Activated T-cell treated with anti-CD3 and anti-CD28 coated beads, Interleukin-2, amount 50 U/mL, for 1 hour (primary cell): Measurements from ENCODE around the gene TSPEAR.

Experiments used
- DNase-seq: peaks from one replicate; pipeline ENCODE4 v3.0.0-alpha.2; 2020

The TSPEAR gene

DNA sequence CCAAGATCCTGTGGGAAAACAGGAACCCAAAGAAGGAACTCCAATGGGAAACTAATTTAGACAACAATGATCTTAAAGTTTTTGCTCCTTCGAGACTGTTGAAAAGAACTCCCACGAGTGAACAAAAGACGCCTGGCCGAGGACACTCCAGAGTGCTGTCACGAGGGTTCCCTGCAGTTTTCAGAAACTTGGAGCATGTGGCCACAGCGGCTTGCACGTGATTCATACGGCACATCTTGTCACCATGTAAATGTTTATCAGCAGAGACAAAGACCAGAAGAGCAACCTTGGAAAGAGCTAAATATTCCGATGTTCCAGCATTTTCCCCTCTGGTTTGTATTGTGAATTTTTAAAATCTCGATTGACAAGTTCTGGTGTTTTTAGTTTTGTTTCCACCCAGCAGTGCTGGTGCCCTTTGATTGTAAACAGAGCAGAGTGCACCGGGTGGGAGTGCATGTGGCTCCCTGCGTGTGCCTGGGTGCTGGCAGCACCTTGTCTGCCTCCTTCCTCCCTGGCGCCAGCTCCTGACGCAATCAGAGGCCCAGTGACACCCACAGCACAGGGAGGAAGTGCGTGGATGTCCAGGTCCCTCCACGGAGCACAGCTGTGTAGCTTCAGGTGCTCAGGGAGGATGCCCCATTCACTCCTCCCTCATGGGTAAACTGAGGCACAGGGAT is 233.1 kb downstream of the TSPEAR start:
- DNase-seq: no peak

DNA sequence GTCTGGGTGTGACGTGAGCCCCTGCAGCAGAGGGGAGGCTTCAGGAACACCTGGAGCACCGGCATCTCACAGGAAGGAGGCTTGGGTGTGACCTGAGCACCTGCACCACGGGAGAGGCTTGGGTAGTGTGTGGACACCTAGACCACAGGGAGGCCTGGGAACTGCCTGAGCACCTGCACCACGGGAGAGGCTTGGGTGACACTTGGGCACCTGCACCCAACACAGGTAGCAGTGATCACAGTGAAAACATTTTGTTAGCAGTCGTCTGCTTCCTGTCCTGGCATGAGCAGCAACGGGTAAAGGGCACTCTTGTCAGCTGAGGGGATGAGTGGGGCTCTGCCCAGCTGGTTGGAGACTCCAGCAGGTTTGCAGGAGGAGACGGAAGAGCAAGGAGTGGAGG is 233.7 kb downstream of the TSPEAR start:
- no peak for DNase-seq

DNA sequence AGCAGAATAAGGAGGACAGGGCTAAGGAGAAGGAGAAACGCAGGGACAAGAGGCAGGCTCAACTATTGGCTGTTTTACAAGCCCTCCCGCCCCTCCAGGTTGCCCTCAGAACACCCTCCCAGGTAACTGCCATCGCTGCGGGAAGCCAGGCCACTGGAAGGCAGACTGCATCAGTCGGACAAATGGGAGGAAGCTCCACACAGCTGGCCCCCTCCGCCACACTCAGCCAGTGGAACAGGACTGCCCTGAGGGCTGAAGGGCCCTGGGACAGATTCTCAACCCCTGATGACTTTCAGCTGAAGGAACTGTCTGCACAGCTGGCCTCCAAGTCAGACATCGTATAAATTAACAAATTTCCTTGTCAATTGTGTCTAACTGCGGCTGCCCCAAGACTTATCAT is 234.2 kb downstream of the TSPEAR start:
- DNase-seq: no peak

DNA sequence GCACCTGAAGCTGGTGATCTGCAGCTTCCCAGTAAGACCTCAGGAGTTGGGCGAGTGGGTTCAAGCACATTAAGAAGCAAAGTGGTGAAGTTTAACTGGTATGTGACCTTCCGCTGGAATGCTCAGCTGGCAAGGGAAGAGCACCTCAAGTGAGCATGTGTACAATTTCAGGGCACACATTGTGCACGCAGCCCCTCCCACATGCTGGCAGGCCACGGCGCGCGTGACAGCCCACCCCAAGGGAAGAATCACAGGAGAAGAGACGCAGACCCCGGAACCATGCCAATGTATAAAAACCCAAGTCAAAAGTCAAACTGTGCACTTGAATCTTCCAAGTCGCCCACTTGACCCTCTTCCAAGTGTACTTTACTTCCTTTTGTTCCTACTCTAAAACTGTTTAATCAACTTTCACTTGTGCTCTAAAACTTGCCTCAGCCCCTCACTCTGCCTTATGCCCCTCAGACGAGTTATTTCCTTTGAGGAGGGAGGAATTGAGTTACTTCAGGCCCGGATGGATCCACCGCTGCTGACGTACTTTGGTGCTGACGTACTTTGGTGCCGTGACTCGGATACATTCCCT is 236.0 kb downstream of the TSPEAR start:
- DNase-seq: no peak

DNA sequence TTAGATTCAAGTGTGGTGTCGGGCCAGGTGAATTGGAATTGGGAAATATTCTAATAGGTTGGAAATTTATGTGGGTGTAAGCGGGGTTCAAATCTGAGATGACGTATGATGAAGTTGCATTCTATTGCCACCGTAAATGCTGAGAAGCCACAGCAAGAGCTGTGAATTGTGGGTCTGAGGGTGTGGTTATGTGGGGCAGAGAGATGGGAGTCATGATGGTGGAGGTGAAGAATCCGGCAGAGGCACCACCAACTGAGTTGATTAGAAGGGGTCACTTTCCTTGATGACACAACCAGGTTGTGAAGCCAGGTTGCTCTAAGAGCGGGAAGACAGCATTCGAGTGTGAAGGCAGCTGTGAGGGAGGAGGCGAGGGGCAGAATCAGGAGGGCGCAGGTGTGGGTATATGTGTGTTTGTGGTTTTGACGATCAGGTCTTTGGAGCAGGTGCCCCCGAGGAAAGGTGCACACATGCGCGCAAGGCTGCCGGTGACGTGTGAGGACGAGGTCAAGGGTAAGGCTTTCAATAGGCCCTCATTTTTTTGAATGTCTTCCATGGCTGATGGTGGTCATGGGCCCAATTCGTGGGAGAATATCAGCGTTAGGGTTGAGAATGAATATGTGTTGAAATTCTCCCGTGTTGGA is 237.3 kb downstream of the TSPEAR start:
- no peak for DNase-seq

DNA sequence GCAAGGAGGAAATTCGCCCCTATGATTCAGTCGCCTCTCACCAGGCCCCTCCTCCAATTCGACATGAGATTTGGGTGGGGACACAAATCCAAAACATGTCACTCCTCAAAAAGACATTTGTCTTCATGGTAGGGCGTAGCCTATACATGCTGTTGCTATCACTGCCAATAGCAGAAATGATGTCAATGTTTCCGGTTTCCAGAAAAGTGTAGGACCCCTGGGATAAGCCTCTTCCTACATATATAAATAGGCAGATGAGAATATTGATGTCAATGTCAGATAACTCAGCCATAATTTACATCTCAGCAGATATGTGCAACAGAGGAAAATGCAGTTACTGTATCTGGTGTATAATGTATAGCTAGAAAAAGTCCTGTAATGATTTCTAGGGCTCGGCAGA is 239.4 kb downstream of the TSPEAR start:
- no peak for DNase-seq

DNA sequence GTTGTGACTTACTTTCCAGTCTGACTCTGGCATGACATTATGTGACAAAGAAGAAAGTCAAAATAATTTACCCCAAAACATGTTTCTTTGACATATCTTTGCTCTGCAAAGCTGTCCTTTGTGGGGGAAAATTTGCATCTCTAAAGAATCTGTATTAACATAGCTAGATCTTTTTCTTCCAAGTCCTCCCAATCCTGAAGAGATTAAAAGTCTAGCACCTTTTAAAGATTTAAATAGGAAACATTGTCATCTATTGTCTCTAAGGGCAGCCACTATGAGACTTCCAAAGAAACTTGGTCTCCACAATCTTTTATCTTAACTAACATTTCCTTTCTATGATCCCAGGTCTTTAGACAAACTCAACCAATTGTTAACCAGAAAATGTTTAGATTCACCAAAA is 240.0 kb downstream of the TSPEAR start:
- no peak for DNase-seq

DNA sequence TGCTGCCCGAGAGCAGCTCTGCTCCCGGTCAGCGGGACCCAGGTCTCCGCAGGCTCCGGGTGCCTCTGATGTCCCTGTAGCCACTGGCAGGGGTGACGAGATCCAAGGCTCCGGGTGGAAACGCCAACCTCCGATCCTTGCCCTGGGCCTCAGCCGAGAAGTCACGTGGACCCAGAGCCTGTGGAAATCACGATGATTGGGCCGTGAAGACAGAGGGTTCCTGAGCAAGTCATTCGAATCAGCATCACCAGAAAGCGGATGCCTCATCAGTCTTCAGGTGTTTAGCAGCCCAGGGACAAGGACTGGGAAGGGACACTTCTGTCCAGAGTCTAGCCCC is 243.5 kb downstream of the TSPEAR start:
- no peak for DNase-seq

DNA sequence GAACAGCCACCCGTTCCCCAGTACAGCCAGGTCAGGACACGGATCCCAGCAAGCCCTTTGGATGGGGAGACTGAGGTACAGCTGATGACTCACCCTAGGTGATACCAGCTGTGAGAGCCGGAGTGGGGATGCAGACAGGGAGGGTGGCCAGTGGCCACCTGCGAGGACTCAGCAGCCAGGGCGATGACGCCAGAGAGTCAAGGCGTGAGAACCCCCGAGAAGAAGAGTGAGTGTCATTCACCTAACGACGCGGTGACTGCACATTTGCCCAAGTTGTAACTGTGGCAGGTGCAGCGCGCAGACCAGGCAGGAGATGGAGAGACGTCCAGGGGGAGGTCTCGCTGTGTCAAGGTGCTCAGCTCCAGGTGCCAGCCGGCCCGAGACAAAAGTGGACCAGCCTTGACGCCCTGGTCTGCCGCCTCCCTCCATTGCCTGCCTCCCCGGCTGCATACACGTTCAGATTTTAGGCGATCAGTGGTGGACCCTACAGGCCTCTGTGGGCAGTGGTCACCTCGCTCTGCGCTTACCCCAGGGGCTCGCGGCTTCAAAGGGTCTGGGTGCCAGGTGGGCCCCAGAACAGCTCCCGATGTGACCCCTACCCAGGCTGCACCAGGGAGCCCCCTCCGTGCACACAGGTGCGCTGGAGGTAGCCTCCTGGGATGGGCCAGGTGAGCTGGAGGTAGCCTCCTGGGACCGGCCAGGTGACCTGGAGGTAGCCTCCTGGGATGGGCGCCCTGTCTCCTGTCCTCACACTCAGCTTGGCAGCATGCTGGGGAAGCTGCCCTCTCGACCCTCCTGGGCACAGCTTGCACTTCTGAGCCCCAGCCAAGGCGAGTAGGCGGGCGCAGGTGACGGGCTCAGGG is 244.1 kb downstream of the TSPEAR start:
- DNase-seq: no peak

DNA sequence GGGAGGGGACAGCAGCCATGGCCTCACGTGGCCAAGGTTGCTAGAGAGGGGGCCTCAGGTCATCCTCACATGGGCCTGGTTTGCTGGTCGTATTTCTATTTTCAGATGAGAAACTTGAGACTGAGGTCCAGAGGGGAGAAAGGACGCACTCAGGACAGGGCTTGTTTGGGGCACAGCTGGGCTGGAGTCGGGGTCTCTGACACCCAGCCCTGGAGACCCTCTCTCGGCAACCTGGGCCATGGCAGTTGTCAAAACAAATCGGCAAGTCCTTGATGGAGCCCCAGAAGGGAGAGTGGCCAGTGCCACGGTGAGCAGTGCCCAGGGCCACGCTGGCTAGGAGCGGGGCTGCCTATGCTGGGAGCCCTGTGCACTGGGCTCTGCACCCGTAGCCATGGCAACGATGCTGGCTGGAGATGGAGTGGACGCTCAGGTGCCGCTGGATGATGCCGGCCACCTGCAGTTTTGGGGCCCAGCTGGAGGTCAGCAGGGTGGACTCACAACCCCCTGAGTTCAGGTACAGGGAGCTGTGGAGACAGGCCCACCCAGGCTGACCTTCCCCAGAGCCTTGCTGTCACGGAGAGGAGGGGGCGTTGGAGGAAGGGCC is 244.9 kb downstream of the TSPEAR start:
- DNase-seq: no peak

DNA sequence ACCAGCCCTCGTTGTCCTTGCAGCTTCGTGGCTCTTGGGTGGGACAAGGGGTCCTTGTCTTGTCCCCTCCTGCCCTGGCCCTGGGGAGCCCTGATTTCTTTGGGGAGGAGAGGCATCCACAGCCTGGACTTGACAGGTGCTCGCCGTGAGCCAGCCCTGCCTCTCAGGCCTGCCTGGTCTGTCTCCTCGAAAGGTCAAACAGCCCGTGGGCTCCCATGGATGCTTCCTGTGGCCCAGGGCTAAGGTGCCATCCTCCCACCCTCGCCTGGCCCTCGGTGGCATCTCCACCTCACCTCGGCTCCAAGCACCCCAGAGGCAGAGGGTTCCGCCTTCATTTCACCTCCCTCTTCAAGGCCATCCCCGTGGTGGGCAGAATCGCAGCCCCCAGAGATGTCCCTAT is 247.0 kb downstream of the TSPEAR start:
- no peak for DNase-seq

DNA sequence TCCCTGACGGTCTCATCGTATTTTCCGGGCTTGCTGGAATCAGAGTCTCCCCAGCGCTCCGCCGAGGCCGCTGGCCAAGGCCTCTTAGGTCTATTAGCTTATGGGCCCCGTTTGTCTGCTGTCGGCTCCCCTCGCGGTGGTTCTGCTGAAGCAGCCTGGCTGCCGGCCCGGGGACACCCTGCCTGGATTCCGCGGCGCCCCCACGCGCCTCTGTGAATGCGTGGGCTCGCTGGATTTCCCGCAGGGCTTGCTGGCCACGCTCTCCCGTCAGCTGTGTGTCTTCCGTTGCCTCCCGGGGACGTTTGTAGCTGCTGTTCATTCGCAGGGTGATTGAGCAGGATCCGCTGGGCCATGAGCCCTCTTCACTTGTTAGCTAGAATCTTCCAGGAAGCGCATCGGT is 247.6 kb downstream of the TSPEAR start:
- no peak for DNase-seq

DNA sequence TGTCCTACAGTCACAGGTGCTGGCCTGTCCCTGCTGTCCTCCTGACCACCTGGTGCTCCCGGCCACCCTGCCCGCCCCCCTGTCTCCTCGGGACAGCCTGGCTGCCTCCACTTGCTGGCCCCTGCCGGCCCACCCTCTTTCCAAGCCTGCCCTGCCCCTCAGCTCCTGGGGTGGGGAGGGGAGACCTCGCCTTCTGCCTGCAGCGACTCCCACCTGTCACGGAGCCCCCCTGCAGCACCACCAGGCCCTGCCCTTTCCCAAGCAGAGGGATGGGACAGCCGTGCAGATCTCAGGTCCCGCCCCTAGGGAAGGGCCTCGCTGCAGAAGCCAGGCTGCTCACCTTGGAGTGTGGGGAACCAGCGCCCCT is 248.6 kb downstream of the TSPEAR start:
- DNase-seq: no peak

DNA sequence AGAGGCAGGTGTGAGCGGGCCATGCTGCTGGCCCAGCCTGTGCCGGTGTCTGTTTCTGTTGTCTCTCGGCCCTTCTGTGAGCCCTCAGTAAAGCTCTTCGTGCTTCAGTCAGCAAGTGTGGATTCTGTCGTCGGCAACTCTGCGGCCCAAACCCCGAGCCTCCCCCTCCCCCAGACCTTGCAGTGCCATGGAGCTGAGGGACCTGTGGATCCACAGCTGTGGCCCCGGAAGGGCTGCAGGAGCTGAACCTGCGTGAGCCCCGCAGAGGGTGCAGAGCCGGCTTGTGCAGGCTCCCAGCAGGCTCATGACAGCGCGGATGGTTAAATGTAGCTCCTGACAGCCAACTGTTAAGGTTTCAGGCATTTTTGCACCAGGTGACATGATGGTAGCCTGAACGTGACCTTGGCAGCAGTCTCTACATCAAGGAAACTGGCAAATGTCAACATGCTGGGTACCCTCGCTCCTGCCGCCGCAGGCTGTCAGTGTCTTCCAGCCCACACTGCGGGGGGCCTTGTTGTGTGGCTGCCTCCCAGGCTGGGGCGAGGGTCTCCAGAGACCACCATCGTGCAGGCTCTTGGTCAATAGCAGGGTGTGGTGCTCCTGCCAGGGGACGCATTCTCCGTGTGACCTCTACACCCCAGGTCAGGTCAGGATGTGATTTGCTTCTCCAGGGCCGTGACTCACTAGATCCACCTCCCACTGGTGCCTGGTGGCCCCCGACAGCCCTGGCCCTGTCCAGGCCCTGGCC is 249.1 kb downstream of the TSPEAR start:
- no peak for DNase-seq

DNA sequence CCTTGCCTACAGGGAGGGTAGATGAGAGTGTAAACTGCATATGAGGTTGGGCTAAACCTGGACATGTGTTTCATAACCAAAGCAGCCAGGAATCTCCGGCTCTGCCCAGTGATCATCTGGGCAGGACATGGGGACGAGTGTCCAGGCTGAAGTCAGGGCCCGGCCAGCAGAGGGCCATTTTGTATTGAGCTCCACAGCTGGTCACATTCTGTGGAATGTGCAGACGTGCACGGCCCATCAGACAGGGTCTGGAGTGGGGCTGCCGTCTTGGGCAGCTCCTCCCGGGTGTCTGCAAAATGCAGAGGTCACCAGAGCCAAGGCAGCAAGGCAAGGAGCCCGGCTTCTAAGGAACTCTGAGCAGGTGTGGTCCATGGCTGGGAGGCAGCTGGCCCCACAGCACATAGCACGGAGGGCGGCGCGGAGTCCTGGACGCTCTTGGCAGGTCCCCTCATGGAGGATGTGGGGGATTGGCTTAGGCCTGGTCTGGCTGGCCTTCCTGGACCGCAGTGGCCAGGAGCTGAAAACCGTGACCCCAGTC is 249.8 kb downstream of the TSPEAR start:
- no peak for DNase-seq

DNA sequence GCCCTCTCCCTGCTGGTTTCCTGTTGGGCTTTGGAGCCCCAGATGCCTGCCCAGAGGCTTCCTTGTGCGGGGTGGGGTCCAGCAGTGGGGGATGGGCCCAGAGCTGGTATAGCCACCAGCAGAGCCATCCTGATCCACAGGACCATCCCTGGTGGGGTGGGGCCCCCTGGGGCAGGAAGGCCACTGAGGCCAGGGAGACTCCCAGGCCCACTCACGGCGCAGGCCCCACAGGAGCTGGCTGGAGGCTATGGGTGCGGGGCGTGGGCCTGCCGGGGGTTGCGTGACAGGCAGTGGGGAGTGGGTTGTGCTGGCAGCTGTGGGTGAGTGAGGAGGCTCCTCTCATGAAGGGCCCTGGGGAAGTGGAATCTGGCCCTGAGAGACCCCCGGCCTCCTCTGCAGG is 250.4 kb downstream of the TSPEAR start:
- no peak for DNase-seq

DNA sequence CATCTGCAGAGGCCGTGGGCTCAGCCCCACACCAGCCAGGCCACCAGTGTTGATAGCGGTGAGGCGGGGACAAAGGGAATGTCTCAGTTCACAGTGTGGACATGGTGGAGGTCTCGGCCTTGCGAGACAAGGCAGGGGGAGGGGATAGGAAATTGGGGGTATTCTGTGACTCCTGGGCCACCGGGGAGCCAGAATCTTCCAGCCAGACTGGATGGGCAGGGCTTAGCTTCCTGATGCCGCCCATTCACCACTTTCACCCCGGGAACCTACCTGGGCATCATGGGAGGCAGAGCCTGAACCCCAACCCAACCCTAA is 251.0 kb downstream of the TSPEAR start:
- no peak for DNase-seq

DNA sequence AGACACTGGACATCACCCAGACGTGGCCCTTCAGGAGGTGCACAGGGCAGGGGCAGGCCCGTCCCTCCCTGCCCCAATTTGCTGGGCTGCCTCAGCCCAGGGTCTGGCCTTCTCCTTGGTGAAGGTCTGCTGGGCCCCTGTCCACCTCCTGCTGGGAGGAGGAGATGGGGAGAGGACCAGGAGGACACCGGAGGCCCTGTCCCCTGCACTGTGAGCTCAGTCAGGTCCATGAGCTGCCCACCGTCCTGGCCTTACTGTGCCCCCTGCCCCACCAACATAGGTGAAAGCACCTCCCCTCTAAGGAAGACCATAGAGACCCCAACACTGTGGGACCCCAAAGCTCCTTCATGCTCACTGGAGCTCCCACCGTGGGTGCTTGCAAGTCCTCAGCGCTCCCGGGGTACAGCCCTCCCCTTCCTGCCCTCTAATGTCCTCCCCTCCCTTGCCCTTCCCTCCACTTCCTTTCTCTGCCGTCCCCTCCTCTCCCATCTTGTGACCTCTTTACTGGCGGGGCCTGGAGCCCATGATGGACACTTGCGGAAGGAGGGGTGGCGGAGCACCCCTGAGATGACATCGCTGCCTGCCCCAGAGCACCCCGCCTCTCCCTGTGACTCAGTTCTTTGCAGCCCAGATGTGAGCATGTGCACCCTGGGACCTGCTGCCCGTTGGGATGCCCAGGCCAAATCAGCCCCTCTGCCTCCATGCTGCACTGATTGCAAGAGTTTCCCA is 251.5 kb downstream of the TSPEAR start:
- no peak for DNase-seq

DNA sequence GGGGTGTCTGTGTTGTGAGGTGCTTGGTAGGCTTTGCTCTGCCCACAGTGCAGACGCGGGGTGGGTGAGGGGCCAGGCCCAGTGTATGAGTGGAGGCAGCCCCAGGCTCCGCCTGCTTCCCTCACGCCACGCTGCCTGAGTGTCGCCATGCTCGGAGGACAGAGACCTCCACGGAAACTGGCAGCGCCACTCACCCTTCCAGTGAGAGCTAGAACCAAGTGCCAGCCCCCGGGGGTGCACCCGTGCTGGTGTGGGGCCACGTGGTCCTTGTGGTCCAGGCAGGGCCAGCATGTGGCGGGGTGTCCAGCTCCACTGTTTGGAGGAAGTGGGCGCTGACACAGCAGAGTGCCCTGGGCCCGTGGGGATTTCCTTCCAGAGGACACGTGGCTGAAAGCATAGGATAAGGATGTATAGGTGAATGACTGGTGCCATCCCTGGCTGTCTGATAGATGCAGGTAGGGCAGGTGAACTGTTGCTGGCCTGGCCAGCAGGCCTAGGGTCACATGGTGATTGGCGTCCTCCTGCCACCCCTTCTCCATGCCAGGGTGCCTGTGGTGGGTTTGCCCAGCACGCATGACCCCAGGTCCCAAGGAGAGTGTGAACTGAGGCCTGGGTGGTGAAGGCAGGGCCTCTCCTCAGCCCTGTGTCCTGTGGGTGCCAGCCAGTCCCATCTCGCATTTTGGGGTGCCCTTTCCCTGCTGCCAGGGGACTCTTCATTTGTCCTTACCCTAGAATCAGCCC is 252.2 kb downstream of the TSPEAR start:
- peak; percentile 8 for DNase-seq

DNA sequence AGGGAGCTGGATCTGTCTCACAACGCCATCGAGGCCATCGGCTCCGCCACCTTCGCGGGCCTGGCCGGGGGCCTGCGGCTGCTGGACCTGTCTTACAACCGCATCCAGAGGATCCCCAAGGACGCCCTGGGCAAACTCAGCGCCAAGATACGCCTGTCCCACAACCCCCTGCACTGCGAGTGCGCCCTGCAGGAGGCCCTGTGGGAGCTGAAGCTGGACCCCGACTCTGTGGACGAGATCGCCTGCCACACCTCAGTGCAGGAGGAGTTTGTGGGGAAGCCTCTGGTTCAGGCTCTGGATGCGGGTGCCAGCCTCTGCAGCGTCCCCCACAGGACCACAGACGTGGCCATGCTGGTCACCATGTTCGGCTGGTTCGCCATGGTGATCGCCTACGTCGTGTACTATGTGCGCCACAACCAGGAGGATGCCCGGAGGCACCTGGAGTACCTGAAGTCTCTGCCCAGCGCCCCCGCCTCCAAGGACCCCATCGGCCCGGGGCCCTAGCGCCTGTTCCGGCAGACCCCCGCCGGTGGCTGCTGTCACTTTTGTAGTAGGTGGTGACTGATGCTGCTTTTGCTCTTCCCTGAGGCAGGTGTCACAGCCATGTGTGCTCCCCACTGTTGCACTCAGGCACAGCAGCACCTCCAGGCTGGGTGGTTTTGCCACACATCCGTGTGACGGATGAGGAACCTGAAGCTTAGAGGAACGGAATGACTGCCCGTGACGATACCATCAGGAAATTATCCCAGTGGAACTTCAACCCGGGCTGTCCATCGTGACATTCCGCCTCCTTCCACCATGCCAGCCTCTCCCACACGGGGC is 254.2 kb downstream of the TSPEAR start:
- peak; percentile 7 for DNase-seq
